Muscle of arm (tissue), 14 donors: ENCODE results near the gene ID3. TPM values are rescaled to one million over a fixed set of nuclear protein-coding genes. Genes with fewer than 3 reads are reported as not detected.

Experiments
- DNase-seq: peaks from one replicate; pipeline ENCODE4 v3.0.0-alpha.2; 2013
- long read RNA-seq, 11 donors: transcript quantifications; one replicate each; lab custom pipeline, GENCODE V29; 2026
- polyA plus RNA-seq, 12 donors: library from polyadenylated mRNA; unstranded; fragments of 120-200 nt; gene quantifications; one replicate each; pipeline ENCODE4 v1.2.1, GENCODE V29; 2013; ENCODE audit not compliant: insufficient read length in 12 of 12

ID3 gene, protein sequence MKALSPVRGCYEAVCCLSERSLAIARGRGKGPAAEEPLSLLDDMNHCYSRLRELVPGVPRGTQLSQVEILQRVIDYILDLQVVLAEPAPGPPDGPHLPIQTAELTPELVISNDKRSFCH
- 10 to 100 TPM in 11 of 12 donors, not detected in 1; 38.4 to 74.6 (median 61.2) TPM for polyA plus RNA-seq
- long read RNA-seq, donor 1, transcript ID3-201 (3 exons, 1,251 nt), result major isoform, 232 of 245 reads
- long read RNA-seq, donor 1, transcript ID3-202 (2 exons, 623 nt), result minor isoform, 6 of 245 reads
- long read RNA-seq, donor 1, partial matches to known transcripts, result 0 of 245 reads
- long read RNA-seq, donor 1, other reads (novel, unspliced or antisense), result 5 of 245 reads
- long read RNA-seq, donor 2, transcript ID3-201 (3 exons, 1,251 nt), result major isoform, 103 of 103 reads
- long read RNA-seq, donor 2, partial matches to known transcripts, result 0 of 103 reads
- long read RNA-seq, donor 2, other reads (novel, unspliced or antisense), result 0 of 103 reads
- long read RNA-seq, donor 3, transcript ID3-201 (3 exons, 1,251 nt), result major isoform, 63 of 64 reads
- long read RNA-seq, donor 3, partial matches to known transcripts, result 0 of 64 reads
- long read RNA-seq, donor 3, other reads (novel, unspliced or antisense), result 0 of 64 reads
- long read RNA-seq, donor 4, transcript ID3-201 (3 exons, 1,251 nt), result major isoform, 46 of 48 reads
- long read RNA-seq, donor 4, partial matches to known transcripts, result 0 of 48 reads
- long read RNA-seq, donor 4, other reads (novel, unspliced or antisense), result 0 of 48 reads
- long read RNA-seq, donor 5, transcript ID3-201 (3 exons, 1,251 nt), result major isoform, 120 of 125 reads
- long read RNA-seq, donor 5, partial matches to known transcripts, result 0 of 125 reads
- long read RNA-seq, donor 5, other reads (novel, unspliced or antisense), result 0 of 125 reads
- long read RNA-seq, donor 6, transcript ID3-201 (3 exons, 1,251 nt), result major isoform, 55 of 68 reads
- long read RNA-seq, donor 6, partial matches to known transcripts, result 9 of 68 reads
- long read RNA-seq, donor 6, other reads (novel, unspliced or antisense), result 0 of 68 reads
- long read RNA-seq, donor 7, transcript ID3-201 (3 exons, 1,251 nt), result major isoform, 50 of 54 reads
- long read RNA-seq, donor 7, partial matches to known transcripts, result 0 of 54 reads
- long read RNA-seq, donor 7, other reads (novel, unspliced or antisense), result 0 of 54 reads
- long read RNA-seq, donor 8, transcript ID3-201 (3 exons, 1,251 nt), result major isoform, 83 of 89 reads
- long read RNA-seq, donor 8, partial matches to known transcripts, result 5 of 89 reads
- long read RNA-seq, donor 8, other reads (novel, unspliced or antisense), result 0 of 89 reads
- long read RNA-seq, donor 9, transcript ID3-201 (3 exons, 1,251 nt), result major isoform, 109 of 132 reads
- long read RNA-seq, donor 9, partial matches to known transcripts, result 20 of 132 reads
- long read RNA-seq, donor 9, other reads (novel, unspliced or antisense), result 0 of 132 reads
- long read RNA-seq, donor 10, transcript ID3-201 (3 exons, 1,251 nt), result major isoform, 84 of 91 reads
- long read RNA-seq, donor 10, partial matches to known transcripts, result 5 of 91 reads
- long read RNA-seq, donor 10, other reads (novel, unspliced or antisense), result 0 of 91 reads
- long read RNA-seq, donor 11, transcript ID3-201 (3 exons, 1,251 nt), result major isoform, 136 of 141 reads
- long read RNA-seq, donor 11, partial matches to known transcripts, result 0 of 141 reads
- long read RNA-seq, donor 11, other reads (novel, unspliced or antisense), result 0 of 141 reads

DNA sequence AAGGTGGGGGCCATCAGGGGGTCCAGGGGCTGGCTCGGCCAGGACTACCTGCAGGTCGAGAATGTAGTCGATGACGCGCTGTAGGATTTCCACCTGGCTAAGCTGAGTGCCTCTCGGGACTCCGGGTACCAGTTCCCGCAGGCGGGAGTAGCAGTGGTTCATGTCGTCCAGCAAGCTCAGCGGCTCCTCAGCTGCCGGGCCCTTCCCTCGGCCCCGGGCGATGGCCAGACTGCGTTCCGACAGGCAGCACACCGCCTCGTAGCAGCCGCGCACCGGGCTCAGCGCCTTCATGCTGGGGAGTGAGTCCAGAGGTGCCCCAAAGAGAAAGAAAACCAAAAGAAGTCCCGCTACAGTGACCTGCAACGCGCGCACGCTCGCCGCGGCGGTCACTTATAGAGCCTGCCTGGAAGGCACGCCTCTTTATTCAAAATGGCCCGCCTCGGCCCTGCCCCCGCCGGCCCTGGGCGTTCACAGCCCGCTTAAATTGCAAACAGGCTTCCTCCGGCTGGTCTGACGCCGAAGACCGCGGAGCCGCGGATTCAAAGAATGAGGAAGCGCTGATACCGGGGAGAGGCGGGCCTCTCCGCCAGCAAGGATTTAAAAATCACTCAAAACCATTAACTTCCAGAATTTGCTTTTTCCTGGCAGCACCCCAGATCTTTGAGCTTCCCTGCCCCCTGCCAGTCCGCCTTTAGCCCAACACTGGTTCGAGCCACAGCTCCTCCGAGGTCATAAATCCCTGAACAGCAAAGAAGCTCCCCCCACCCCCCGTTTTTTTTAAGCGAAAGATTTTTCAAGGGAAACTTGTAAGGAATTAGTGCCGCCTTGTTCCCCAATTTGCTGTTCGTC lies at the start of gene ID3:
Gene ID3, minus strand, starts transcription at position 366 of the 849 bp plus-strand sequence. Its CDS starts 75 bp downstream, at position 291.
- DNase-seq, result peak; percentile 96

DNA sequence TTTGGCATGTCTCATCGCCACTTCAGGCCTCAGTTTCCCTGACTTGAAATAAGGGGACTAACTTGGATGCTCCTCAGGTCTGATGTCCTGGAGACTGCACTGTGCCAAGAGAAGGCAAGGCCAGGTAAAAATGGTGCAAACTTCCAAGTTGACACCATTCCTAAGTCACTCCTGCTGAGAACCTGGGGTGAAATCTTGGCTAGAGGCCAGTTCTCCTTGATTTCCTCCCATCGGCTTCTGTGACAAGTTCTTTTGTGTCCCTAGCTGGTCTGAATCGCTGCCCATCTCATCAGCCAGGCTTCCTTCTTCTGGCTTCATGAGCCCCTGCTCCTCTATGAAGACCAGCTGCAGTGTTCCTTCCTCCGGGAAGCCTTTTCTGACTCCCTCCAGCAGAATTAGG lies 48.6 kb upstream of the ID3 start:
- DNase-seq, result no peak

DNA sequence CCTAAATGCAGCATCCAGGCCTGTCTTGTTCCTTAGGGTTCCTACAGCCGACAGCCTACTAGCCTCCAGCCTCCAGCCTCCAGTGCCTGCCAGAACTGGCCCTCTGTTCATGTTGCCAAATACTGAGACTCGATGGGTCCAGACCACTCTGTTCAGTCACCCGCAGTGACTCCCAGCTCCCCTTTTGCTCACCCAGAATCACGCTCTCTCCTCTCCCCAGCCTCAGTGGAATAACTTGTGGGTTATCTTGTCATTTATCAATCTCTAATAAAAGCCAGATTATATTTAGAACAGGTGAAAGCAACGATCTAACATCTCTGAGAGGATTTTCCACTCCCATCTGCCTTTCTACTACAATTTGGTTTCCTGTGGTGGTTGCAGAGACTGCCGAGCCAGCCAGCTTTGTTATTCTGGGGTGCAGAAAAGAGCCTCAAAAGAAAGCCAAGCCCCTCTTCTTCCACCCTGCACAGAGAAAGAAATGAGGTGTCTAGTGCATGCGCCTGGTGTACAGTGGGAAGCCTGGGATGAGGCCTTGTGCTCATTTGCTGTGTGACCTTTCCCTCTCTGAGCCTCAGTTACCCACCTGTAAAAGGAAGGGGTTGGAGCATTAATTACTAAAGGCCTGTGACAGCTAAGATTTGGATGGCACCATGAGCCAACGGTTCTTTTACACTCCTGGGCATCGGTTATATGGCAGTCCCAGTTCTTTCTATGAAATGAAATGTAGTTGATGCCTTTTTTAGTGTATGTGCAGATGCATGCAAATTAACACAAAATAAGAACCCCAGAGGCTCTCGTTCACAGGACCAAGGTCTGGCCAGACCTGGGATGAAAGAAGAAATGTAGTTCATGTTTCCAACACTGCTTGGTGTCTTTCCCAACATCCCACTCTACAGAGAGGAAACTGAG lies 42.9 kb upstream of the ID3 start:
- DNase-seq, result no peak

DNA sequence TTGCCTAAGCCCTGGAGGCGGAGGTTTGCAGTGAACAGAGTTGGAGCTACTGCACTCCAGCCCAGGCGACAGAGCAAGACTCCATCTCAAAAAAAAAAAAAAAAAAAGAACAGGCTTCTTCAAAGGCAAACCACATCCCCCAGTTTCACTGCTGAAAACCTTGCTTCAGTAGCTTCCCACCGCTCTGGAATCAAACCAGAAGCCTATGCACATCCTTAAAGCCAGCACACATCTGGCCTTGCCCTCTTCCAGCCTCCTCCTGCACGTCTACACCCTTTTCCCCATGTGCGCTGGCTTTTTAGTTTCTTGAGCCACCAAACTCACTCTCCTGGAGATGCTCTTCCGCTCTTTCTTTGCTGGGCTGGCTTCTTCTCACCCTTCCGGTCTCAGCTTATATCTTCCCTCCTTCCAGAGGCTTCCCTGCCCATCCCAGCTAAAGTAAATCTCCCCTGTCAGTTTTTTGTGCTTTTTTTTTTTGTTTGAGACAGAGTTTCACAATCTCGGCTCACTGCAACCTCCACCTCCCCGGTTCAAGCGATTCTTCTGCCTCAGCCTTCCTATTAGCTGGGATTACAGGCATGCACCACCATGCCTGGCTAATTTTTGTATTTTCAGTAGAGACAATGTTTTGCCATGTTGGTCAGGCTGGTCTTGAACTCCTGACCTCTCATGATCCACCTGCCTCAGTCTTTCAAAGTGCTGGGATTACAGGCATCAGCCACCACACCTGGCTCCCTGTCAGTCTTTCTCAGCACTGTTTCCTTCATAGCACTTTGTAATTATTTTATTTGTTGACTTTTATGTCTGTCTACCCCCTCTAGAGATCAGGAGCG lies 42.0 kb upstream of the ID3 start:
- no peak for DNase-seq

GRCh38 chr1:23600283-23600682 lies 41.0 kb upstream of the ID3 start:
- no peak for DNase-seq

- no peak for DNase-seq
Measured at GRCh38 chr1:23599125-23599524, 39.8 kb upstream of the ID3 start.

GRCh38 chr1:23598424-23598823 lies 39.1 kb upstream of the ID3 start:
- no peak for DNase-seq

- DNase-seq, result no peak
Measured at GRCh38 chr1:23597635-23598388, 38.5 kb upstream of the ID3 start.

DNA sequence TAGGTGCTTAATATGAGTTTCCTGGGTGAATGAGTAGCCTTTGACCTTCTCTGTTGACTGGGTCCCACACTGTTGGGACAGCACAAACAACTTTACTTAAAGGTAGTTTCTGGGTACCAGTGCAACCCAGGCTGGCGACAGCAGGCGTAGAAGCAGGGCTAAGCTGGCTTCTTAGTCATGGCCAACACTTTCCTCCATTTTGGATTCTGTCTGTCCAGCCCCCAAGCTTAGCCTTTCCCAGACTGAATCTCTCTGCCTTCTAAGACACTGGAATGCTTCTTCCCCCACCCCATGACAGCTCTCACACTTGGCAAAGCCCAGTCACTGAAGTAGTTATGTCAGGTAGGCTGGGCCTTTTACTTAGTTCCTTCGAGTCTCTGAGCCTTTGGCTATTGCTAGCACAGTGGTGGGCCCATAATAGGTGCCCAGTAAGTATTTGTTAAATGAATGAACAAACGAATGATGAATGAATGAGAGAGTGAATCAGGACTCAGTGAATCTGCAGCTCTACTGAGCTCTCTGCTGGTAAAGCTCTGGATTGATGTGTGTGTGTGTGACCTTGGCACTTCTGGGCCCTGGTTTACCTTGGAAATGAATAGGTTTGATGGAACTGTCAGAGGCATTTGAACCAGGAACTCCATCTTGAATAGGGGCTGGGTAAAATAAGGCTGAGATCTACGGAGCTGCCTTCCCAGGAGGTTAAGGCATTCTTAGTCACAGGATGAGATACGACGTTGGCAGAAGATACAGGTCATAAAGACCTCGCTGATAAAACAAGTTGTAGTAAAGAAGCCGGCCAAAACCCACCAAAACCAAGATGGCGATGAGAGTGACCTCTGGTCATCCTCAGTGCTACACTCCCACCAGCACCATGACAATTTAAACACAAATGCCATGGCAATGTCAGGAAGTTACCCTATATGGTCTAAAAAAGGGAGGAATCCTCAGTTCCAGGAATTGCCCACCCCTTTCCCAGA lies 37.4 kb upstream of the ID3 start:
- no peak for DNase-seq

DNA sequence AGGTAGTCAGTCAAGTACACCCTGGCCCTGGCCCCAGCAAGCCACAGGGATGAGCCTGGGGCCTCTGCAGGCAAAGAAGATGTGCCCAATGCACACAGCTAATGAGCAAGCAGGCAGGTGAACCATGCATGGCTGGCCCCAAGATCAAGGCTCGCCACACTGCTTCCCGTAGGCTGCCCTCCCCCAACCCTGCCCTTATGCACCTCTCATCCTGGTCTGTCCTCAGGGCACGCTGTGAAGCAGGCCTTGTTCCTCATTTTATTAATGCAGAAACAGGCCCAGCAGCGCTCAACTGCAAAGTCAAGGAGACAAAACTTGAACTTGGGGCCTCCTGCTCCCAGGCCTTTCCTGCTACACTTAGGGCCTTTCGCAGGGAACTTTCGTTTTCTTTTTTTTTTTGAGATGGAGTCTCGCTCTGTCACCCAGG lies 35.6 kb upstream of the ID3 start:
- DNase-seq, result no peak

- DNase-seq, result peak; percentile 33
Measured at GRCh38 chr1:23594149-23594907, 35.0 kb upstream of the ID3 start.

DNA sequence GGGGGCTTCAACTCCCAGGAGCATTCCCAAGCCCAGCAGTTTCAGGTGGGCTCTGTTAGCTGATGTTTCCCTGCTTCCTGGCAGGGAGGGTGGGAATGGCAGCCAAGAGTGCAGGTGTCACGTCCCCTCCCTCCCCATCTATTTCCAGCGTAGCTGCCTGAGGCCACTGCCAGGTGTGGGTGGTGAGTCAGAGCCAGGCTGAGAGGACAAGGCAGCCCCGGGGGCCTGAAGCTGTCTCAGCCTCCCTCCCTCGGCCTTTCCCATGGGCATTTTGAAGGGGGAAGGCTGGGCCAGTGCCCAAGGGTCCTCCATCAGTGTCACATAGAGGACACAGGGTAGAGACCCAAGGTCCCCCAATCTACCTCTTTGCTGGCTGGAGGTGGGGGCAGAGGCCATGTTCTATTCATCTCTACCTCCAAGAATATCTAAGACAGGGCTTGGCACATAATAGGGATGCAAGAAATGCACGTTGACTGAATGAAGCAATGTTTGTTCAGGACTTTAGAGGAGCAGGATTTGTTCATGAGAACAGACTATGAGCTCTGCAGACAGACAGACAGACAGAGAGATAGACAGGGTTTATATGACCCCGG lies 34.4 kb upstream of the ID3 start:
- no peak for DNase-seq

DNA sequence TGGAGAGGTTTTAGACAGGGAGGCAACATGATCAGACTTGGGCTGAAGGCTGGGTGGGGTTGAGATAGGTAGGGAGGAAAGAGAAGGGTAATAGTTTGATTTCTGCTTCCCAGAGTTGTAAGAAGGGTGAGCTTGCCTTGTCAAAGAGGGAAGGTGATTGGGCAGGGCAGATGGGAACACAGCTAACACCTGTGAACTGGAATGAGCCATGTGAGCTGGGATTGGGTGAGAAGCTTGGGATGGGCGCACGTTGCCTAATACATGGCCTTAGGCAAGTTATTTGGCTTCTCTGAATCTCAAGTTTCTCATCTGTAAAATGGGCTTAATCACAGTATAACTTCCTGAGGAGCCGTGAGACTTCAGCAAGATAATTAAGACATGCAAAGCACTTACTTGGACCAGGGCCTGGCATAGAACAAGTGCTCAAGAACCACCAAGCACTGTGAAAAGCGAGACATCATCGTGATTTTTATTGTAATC lies 33.8 kb upstream of the ID3 start:
- DNase-seq, result no peak

DNA sequence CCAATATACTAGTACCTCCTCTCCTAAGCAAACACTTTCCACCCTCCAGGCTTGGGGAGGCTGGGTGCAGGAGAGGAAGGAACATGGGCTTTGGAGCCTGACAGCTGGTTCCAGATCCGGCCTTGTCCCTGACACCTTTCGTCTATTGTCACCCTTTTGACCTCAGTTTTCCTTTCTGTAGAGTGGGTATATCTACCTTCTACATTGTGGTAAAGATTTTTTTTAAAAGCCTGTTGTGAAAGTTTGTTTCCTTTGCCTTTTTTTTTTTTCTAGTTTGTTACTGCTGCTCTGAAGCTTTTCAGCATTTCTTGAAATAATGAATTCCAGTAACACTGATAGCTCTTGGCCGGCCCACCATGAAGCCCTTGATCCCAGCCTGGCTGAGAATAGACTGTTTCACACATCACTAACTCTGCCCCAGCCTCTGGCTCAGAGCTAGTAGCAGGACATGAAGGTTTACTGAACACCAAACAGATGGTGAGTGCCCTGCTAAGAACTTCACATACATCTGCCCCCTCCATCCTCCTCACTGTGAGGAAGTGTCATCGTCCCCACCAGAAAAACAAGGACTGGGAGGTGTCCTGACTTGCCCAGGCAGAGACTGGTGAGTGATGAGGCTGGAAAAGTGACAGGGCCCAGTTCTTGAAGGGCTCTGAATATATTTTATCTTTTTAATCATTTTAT lies 33.0 kb upstream of the ID3 start:
- no peak for DNase-seq
